NCI-H2196 treated with DMSO at 0.1 percent for 48 hours (cell line): ENCODE data around the gene ST6GALNAC3.

Source experiments
- DNase-seq: peaks from one replicate; lab custom pipeline; 2025; ENCODE audit not compliant: unreplicated experiment; lab: John Stamatoyannopoulos, UW

ST6GALNAC3 gene

DNA sequence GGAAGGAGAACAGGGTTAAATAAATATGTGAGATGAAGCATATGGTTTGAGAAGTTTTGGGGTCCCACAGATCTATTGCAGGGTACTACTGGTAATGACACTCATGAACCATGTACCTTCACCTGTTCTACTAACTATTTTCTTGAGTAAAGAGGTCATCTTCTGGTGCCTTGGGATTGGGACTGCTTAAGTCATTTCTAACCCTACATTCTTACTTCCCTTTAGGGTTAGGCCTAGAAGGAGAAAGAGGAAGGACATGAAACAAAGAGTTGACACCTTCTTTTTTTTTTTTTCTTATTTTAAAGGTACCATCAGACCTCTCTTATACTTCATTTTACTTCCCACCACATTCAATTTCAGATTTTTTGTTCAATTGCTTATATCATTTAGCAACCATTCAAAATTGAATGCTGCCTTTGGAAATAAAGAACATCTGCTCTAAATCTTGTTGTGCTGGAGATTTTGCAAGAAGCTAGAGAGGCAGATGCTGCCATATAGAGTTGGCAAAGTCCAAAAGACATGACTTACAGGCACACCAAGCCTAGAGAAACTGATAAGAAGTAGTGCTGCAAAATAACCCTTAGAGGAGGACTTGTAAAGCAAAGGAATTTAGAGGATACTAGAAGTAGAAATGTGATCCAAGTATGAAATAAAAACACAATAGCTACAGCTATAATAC, 418.3 kb downstream of the ST6GALNAC3 start:
- DNase-seq, result no peak

DNA sequence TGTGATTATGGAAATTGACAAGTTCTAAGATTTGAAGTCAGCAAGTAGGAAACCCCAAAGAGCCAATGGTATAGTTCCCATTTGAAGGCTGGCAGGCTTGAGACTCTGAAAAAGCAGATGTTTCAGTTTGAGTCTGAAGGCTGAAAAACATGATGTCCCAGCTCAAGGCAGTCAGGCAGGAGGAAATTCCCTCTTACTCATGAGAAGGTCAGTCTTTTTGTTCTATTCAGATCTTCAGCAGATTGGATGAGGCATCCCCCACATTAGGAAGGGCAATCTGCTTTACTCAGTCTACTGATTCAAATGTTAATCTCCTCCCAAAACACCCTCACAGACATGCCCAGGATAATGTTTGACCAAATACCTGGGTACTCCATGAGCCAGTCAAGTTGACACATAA, 420.3 kb downstream of the ST6GALNAC3 start:
- DNase-seq, result no peak

- DNase-seq, result no peak
These were observed 422.3 kb downstream of the ST6GALNAC3 start for GRCh38 chr1:76496871-76497270.

DNA sequence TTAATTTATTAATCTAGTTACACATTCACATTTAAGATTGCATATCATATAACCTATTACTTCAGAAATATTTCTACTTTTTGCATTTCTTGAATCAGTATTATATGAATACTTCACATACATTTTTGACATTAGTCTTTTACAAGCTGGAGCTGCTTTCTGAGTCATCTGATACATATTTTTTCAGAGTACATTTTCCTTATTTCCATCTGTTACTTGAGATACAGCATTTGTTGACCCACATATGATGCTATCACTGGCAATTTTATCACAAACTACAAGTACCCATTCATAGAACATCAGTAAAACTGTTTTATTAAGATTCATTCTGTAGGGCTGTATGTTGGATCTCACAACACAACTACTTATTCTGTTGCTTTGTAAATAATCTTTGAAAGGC, 425.6 kb downstream of the ST6GALNAC3 start:
- no peak for DNase-seq

GRCh38 chr1:76501136-76501535, 426.6 kb downstream of the ST6GALNAC3 start:
- no peak for DNase-seq

DNA sequence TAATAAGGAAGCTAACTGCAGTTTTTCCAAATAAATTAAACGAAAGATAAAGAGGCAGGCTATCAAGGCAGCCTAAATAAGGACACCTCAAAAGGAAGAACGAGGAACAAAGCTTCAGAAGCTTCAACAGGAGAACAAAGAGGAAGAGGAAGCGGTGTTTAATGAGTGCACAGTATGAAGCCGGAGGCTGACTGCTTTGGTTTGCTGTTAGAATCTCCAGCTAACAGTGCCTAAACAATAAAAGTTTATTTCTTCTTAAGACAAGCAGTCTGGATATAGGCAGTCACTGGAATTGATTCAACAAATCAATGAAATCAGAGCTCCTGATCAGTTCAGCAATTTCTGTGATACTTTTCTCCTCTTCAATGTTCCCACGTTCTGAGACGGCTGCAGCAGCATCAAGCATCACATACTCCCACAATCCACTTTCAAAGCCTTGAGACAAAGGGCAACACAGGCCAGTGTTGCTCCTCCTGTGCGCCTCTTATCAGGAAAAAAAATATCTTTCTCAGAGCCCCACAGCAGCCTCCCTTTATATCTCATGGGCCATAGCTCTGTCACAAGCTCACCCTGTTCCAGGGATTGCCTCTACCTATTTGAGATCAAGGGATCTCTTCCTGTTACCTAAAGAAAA, 427.2 kb downstream of the ST6GALNAC3 start:
- DNase-seq, result no peak

DNA sequence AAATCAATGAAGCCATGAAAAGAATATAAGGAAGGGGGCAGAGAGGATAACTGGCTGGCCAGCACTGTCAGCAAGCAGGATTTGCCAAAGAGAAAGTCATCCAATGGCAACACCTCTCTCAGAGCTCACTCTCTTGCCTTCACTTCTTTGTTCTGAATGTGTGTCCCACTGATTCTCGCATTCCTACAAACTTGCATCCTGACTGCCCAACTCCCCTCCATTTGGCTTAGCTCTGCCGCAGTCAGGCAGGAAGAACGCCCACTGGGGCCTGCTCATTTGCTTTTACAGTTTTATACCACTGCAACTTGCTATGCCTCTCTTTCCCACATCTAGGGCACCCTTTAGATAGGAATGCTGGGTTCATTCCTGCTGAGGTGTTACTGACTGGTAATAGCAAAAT, 428.6 kb downstream of the ST6GALNAC3 start:
- DNase-seq, result no peak

- DNase-seq, result no peak
These were observed 429.2 kb downstream of the ST6GALNAC3 start for GRCh38 chr1:76503736-76504135.

DNA sequence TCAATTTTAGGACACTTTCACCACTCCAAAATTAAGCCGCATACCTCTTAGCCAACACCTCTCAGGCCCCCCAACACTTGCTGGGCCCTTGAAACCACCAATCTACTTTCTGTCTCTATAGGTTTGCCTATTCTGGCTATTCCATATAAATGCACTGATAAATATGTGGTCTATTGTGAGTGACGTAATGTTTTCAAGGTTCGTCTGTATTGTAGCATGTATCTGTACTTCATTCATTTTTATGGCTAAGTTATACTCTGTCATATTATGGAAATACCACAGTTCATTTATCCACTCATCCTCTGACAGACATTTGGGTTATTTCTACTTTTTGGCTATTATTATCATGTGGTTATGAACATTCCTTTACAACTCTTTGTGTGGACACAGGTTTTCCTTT, 432.8 kb downstream of the ST6GALNAC3 start:
- DNase-seq, result no peak

GRCh38 chr1:76508871-76509270, 434.3 kb downstream of the ST6GALNAC3 start:
- DNase-seq, result no peak

GRCh38 chr1:76510672-76511557, 436.4 kb downstream of the ST6GALNAC3 start:
- no peak for DNase-seq

GRCh38 chr1:76511558-76512179, 437.1 kb downstream of the ST6GALNAC3 start:
- DNase-seq, result no peak

DNA sequence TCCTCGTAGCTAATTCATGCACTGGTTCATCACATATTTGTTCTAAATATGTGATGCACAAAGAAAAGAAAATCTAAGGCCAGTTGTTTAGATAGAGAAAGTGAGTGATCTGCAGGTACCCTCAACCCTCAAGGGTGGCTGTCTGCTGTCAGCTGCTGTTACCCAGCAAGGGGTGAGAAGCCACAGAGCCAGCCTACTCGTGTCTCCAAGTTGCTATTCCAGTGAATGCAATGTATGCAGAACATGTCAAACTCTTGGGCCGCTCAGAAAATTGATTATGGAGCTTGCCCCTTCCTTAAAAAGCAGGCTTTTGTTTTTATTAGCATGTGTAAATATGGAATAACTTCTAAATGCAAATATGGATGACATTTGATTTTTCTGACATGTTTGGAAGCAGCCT, 456.4 kb downstream of the ST6GALNAC3 start:
- DNase-seq, result no peak

GRCh38 chr1:76541618-76542017, 467.1 kb downstream of the ST6GALNAC3 start:
- no peak for DNase-seq

- DNase-seq, result no peak
These were observed 467.8 kb downstream of the ST6GALNAC3 start for GRCh38 chr1:76542359-76542758.

DNA sequence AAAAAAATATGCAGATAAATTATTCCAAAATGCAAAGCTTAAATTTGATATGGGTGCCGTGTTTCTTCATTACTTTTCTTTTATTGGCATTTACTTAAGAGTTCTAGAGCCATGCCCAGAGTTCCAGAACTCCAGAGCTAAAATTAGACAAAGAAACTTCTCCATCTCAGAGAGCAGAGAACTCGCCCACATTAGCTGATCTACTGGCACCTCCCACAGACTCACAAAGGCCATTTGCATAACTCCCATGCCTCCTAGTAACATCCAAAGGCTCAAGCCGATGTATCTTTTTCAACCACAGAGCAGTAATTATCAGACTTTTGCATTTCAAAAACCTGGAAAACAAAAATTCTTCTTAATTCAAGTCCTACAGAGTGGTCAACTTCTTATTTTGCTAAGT, 468.9 kb downstream of the ST6GALNAC3 start:
- DNase-seq, result no peak

- no peak for DNase-seq
These were observed 471.9 kb downstream of the ST6GALNAC3 start for GRCh38 chr1:76546354-76546933.

- no peak for DNase-seq
These were observed 473.4 kb downstream of the ST6GALNAC3 start for GRCh38 chr1:76547916-76548315.

DNA sequence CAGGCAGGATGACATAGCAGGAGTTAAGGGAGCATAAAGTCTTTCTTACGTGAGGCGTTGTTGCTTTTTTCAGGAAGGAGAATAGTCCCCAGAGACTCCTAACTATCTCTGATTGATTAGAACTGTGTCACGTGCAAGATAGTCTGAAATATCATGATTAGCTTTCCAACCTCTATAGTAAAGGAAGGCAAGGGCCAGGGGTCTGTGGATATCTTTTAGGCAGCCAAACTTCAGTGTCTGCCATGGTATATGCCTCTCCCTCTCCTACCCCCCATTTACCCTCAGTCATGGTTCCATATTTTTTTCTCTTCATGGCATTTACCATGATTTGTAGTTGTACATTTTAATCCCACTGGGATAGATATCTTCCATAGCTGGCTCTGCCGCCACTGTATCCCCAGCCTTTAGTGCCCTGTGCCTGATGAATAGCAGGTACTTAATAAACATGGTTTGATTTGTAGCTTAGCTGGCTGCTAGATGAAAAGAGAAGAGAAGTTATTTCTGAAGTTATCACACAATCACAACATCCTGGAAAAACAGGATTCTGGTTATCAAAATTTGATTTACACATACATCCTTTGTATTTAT, 474.1 kb downstream of the ST6GALNAC3 start:
- no peak for DNase-seq

DNA sequence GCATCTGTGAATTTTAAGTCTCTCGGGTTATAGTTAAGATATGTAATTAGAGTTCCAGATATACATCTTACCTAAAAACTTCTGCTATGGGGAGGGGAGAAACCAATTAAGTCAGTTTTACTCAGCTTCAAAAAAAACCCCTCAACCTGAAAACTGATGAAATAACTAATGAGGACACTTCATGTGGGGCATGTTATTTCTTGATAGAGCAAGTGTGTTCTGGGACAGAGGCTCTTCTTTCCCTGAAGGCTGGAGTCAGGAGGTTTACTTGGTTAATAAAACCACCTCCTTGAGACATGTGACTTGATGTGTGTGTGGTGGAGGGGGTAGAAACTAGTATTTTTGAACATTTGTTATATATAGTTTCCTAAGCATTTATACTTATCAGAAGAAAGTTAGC, 479.7 kb downstream of the ST6GALNAC3 start:
- DNase-seq, result no peak

DNA sequence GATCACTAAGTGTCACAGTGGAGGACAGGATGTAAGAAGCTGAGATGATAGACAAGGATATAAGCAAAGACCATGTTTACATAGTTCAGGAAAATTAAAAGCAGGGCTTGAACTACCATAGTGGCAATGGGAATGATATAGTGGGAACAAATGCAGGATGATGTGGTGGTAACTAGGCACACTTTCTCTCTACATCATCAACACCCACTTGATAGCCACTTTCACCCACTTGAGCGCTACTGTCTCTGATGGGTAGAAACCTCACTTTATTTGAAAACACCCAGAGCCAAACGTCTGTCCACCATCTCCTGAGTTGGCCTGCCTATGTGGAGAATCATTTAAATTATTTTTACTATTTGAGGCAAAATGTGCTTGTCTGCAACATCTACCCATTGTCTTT, 487.7 kb downstream of the ST6GALNAC3 start:
- no peak for DNase-seq
